Endometrial microvascular endothelial cells (primary cell): ENCODE data around the gene UNC45A. TPM values are rescaled to one million over a fixed set of nuclear protein-coding genes. Genes with fewer than 3 reads are reported as not detected.

Experiments used
- in situ Hi-C: cut with HindIII; loops from 2 replicates; pipeline ENCODE4 v1.10.0; 2017; ENCODE audit warnings: low sequenced_read_pairs, low pct_unique_long_range_greater_than_20kb; ENCODE audit errors: inconsistent ontology term
- total RNA-seq: library from RNA; depleted of rRNA; stranded (reverse); fragments of >200 nt; gene quantifications from one replicate; pipeline ENCODE4 v1.2.3, GENCODE V29; 2015; ENCODE audit errors: inconsistent ontology term

The UNC45A gene
- total RNA-seq, 1 donor from 2014 or later: 62.3 TPM

DNA sequence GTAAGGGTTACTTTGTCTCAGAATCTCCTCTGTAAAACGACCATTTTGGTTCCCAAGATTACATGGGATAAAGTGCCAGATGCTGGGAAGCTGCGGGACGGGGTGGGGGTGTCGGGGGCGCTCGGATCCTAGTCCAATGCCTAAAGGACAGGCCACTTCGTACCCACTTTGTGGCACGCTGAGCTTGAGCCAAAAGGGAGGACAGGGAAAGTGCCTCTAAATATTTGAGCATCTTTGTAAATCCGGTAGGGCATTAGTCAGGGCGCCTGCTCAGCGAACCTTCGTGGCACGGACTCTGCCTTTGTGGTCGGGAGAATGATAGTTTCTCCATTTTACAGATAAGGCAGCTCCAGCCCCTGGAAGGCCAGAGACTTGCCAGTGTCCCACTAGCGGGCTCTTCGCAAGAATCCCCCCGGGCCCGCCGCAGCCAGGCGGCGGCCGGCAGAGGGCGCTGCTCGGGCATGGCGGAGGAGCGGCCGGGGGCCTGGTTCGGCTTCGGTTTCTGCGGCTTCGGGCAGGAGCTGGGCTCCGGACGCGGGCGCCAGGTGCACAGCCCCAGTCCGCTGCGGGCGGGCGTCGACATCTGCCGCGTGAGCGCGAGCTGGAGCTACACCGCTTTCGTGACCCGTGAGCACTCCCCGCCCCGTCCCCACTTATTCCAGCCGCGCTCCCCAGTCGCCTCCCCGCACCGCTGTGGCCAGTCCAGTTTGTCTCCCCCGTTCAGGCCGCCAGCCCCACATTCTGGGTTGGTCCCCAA, 21.4 kb downstream of the UNC45A start:
- in situ Hi-C loops: no loop called here

DNA sequence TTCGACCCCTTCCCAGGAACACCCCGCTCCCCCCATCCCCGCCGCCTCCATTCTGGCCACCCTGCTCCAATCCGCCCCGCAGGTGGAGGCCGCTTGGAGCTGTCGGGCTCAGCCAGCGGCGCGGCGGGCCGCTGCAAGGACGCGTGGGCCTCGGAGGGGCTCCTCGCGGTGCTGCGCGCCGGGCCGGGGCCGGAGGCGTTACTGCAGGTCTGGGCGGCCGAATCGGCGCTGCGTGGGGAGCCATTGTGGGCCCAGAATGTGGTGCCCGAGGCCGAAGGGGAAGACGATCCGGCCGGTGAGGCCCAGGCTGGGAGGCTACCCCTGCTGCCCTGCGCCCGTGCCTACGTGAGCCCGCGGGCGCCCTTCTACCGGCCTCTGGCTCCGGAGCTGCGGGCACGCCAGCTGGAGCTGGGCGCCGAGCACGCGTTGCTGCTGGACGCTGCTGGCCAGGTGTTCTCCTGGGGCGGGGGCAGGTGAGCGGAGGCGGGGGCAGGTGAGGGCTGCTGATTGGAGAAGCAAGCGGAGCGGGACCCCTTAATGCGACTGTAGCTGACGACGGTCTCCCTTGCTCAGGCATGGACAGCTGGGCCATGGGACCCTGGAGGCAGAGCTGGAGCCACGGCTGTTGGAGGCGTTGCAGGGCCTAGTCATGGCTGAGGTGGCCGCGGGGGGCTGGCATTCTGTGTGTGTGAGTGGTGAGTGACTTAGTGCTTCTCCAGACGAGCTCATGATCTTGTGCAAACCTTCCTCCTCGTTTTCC, 22.1 kb downstream of the UNC45A start:
- in situ Hi-C loops: no loop called here

DNA sequence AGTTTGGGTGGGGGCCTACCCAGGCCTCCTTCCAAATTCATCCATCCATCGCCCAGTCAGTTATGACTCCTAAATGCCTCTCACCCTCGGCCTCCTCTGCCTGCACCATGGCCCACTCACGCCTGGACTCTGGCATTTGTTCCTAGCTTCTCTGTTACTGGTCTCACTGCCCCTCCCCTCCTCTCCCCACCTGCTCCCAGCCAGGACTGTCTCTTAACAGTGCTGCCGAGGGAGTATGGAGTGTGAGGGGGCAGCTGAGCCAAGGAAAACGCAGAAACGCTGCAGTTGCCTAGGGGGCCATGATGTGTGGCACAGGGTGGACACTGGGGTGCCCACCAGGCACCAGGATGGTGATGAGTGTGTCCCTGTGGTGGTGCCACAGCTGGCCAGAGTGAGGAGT, 22.7 kb downstream of the UNC45A start:
- in situ Hi-C loops: no loop called here

DNA sequence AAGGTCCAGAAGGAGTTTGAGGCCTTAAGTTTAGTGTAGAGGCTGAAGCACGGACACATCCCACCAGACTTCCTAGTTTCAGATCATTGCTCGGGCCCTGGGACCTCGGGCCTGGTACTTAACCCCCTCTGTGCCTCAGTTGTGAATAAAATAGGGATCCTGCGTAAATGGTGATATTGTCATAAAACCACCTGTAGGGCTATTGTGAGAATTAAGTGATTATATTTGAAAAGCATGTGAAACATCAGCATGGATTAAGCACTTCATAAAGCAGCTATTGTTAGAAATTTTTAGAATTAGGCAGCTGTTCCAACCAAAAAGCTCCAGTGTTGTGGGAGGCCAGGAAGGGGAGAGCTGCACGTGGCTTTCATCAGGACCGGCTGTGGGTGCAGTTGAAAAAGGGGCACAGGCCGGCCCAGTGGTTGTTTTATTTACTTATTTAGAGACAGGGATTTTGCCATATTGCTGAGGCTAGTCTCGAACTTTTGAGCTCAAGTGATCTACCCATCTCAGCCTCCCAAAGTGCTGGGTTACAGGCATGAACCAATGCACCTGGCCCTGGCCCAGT, 24.0 kb downstream of the UNC45A start:
- in situ Hi-C loops: no loop called here

DNA sequence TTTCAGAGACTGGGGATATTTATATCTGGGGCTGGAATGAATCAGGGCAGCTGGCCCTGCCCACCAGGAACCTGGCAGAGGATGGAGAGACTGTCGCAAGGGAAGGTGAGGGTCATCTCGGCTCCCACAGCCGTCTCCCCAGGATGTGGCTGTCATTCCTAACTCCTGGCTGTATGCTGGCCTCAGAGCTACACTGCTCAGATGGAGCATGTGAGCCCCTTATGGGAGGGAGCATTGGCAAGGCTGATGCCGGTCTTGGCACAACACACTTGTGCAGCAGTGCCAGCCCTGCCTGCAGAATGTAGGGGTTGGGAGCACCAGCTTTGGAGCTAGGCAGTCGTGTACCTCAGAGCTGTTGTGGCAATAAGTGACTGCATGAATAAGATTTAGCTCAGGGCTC, 24.8 kb downstream of the UNC45A start:
- in situ Hi-C loops: no loop called here

DNA sequence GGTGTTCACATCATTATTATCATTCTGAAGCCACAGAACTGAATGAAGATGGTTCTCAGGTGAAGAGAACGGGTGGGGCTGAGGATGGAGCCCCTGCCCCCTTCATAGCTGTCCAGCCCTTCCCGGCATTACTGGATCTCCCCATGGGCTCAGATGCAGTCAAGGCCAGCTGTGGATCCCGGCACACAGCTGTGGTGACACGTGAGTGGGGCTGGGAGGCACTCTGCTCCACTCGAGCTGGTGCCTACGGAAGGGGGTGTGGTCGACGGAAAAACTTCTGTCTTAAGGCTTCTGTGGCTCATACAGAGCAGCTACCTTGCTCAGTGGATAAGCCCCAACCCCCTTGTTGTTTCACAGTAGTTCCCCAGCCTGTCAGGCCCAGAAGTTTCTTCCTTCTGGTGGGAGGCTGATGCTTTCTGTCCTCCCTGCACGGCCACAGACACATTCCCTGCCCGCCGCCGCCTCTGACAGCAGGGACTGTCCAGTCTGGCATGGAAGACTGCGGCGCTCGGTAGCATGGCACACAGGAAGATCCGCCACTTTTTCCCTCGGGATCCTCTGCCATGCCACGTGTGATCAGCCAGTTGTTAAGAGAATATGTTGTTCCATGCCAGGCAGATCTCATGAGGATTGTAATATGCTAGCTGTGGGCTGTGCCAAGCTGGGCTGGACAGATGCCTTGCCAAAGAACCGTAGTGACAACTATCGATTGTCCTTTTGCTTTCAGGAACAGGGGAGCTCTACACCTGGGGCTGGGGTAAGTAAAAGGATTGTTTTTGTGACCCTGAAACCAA, 25.4 kb downstream of the UNC45A start:
- in situ Hi-C loops: no loop called here

DNA sequence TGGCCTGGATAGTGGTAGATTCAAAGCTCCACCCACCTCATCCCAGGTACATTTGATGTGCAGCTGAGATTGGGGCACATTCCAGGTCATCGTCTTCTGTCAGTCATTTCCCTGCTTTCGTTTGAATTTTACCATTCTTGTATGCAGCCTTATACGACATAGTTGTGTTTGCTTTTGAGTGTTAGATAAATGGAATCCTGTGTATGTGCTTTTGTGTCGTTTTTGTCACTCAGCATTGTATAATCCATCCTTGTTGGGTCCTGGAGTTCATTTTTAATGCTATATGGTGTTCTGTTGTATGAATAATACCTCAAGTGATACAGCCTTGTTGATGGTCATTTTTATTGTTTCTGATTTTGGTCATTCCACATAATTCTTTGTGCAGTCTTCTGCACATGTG, 26.9 kb downstream of the UNC45A start:
- in situ Hi-C loops: no loop called here

DNA sequence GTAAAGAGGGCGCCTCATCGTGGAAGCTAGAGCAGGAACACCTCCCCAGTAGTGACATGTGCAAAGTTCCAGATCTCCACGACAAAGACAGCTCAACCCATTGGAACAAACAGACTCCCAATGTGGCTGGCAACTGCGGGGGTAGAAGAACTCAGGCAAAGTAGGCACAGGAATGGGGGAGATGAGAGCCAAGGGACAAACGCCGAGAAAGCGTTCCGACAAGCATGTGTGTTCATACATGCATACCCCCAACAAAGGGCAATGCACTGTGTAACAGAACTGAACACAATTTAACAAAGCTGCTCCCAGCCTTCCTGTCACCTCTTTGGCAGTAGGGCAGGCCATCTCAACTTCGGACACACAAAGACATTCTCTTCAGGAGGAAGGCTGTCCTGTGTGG, 31.2 kb downstream of the UNC45A start:
- in situ Hi-C loops: no loop called here

DNA sequence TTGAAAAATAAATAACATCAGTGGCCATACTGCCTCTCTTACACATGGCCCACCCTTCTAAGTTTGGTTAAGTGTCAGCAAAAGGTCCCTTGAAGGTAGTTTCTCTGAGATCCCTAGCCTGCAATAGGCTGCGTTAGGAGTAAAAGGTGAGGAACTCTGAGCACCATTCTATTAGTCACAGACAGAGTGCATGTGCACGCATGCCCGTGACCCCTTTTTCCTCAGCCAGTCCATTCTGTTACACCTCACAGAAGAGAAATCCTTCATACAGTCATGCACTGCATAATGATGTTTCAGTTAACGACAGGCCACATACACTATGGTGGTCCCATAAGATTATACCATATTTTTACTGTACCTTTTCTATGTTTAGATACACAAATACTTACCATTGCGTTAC, 32.1 kb downstream of the UNC45A start:
- in situ Hi-C loops: no loop called here

DNA sequence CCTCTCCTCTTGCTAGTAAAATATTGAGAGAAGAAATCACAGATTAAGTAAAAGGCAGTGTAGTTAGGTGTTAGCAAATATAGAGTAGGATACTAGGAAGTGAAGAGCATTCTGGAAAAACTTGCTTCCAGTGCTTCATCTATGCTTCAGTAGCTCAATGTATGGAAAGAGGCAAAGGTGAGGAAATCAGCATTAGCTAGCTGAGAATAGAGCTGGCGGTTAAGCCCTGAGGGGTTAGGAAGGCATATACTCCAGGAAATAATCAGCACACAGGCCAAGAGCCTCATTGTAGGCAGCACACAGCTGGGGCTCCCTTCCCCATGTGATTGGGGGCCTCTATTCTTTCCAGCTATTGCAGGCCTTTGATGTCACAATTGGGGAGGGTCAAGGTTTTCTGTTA, 33.3 kb downstream of the UNC45A start:
- in situ Hi-C loops: no loop called here

DNA sequence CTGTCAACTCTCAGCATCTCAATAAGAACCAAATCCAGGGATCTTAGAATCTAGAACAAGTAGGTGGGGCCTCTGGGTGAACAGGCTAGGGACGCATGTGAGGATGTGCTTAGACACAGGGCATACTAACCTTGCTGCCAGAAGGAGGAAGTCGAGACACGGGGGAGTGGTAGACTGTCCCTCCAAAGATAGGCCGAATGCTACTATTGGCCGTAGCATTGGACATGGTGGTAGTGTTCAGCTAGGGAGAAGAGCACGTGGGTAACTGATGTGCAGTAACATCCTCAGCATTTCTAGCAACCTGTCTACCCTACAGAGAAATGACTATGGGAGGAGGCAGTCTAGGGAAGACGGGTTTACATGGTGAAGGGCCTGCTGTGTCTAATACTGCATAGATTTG, 35.2 kb downstream of the UNC45A start:
- in situ Hi-C loops: no loop called here

DNA sequence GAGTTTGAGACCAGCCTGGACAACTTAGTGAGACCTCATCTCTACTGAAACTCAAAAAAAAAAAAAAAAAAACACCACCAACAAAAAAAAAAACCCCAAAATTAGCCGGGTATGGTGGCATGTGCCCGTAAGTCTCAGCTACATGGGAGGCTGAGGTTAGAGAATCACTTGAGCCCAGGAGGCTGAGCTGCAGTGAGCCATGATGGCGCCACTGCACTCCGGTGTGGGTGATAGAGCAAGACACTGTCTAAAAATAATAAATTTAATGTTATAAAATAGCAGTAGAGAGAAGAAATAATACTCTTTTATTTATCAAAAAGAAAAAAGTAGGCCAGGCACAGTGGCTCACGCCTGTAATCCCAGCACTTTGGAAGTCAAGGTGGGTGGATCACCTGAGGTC, 37.0 kb downstream of the UNC45A start:
- in situ Hi-C loops: no loop called here

DNA sequence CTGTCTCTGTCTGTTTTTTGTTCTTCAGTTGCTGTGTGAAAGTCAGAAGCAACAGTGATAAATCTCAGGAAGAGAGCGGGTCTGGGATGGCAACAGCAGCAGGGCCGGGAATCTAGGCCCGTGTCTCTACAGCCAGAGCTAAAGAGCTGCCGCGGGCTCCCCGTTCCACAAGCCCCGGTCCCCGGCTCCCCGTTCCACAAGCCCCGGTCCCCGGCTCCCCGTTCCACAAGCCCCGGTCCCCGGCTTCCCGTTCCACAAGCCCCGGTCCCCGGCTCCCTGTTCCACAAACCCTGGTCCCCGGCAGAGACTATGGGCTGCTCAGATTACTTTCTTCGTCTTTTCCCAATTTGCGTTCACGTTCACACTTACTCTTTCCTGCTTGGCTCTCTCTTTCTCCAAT, 39.1 kb downstream of the UNC45A start:
- in situ Hi-C loops: no loop called here

DNA sequence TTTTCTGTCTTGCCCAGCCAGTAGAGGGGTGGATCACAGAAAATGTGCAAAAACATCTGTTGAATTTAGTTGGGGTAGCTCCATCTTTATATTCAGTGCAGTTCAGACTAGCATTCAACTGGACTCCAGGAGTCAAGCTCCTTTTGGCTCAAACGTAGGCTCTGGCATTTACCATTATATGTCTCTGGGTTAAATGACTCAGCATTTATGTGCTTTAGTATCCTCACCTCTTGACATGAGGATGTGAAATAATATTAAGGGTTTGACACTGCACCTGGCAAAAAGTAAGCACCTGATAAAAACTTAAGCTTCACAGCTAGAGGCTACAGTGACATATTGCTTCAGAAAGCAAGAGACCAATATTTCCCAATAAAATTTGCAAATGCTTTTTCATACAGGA, 44.5 kb downstream of the UNC45A start:
- in situ Hi-C loops: no loop called here

DNA sequence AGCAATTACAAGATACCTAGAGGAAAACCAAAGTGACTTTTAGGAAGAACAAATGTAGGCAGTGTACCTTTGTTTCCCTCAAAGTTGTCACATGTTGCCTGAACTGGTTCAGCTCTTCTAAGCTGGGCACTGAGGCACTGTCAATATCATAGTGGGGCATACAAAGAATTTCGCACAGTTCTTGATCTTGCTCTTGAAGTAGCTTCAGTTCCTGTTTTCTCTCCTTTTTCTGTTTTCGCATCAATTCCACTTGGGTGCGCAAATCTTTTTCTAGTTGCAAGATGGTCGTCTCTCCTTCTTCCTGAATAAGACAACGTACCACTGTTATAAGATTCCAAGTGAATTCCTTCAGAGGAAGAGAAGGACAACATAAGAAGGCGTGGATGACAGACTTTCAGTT, 46.6 kb downstream of the UNC45A start:
- in situ Hi-C loops: no loop called here

DNA sequence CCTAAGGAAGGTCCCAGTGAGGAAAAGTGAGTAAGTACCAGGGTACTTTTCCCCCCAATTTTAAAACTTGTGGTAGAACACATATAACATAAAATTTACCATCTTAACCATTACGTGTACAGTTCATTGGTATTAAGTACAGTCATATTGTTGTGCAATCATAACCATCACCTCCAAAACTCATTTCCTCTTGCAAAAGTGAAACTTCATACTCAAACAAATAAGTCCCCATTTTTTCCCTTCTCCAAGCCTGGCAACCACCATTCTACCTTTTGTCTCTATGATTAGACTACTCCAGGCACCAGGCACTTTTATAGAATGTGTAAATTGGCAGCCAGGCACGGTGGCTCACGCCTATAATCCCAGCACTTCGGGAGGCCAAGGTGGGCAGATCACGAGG, 47.0 kb downstream of the UNC45A start:
- in situ Hi-C loops: no loop called here

DNA sequence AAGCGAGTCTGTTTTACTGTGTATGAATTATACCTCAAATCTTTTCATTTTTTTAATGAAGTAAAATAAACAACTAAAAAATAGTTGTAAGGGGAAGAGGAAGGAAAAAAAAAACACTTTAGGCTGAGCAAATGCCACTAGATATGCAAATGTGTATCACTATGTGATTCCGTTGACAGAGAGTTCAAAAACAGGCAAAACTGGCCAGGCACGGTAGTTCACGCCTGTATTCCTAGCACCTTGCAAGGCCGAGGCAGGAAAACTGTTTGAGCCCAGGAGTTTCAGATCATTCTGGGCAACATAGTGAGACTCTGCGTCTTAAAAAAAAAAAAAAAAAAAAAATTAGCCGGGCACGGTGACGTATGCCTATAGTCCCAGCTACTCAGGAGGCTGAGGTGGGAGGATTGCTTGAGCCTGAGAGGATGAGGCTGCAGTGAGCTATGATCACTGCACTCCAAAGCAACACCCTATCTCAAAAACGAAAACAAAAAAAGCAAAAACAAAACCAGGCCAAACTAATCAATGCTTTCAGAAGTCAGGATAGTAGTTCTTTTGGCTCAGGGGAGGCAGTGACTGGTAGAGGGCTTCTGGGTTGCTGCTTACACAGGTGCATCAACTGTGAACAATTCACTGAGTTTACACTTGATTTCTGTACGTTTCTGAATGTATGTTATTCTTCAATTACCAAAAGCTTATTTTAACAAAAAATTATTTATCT, 51.9 kb downstream of the UNC45A start:
- in situ Hi-C loops: no loop called here

DNA sequence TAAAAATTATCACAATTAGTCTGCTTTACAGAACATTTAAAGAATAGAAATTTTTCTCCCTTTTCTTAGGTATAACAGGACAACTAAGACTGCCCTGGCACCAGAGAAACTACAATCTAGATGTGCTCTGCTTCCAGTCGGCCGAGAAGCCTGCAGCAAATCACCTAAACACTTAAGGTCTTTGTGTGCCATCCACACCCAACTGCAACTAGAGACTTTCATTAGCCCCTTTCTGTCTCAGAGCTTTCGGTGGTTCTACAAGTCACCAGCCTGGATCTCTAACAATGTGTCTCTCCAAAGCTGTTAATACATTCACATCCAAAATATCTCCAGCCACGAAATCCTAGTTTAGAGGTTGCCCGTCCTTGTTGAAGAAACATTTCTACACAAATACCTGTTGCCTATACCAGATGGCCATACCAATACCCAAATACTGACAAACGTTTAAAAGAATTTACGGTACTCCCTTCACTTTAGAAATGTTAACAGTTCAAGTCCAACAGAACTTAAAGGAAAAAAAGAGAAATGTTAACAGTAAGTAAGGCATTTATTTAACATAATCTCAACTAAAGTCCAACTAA, 52.6 kb downstream of the UNC45A start:
- in situ Hi-C loops: no loop called here

DNA sequence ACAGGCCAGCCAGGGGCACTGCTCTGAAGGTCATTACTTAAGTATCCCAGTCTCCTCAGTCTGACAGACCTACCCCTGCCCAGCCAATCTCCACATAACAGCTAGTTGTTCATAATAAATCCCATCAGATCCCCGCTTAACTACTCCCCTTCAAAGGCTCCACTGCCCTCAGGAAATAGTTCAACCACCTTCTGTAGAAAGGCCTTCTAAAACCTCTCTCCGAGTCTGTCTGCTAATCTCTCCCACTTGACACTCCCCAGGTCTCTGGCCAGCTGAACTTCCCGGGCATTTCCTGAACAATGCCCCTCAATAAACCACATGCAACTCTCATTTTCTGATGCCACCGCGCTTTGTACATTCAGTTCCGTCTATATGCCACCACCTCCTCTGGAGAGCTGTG, 53.2 kb downstream of the UNC45A start:
- in situ Hi-C loops: no loop called here
